Aorta (tissue), 5 donors: ENCODE data around the gene CYCS. TPM values are rescaled to one million over a fixed set of nuclear protein-coding genes. Genes with fewer than 3 reads are reported as not detected.

Experiments
- ATAC-seq: fragments of 200-7000 bp; cut with Tn5 transposase; one replicate; pipeline ENCODE4 v1.9.1; 2022; ENCODE audit warnings: moderate library complexity; ENCODE audit not compliant: low FRiP score
- DNase-seq, 2 donors: peaks; one replicate each; pipeline ENCODE4 v3.0.0-alpha.2; 2020
- H3K27ac ChIP-seq, 2 donors: one replicate each; pipeline ENCODE4 v1.5.1; 2013; ENCODE audit warnings: low read length in 2 of 2, mild to moderate bottlenecking in 2 of 2, moderate library complexity in 2 of 2, control low read depth in 1 of 2, inconsistent platforms in 1 of 2, low read depth in 1 of 2
- H3K27me3 ChIP-seq, 2 donors: one replicate each; pipeline ENCODE4 v1.6.1; 2013; ENCODE audit warnings: control low read depth in 1 of 2, low read length in 1 of 2, mild to moderate bottlenecking in 1 of 2, moderate library complexity in 1 of 2; ENCODE audit not compliant: insufficient read depth in 2 of 2, control insufficient read depth in 1 of 2
- H3K36me3 ChIP-seq, 2 donors: one replicate each; pipeline ENCODE4 v1.6.1; 2013; ENCODE audit warnings: control low read depth in 1 of 2, low read length in 1 of 2, mild to moderate bottlenecking in 1 of 2; ENCODE audit not compliant: insufficient read depth in 2 of 2, control insufficient read depth in 1 of 2
- H3K4me1 ChIP-seq, 2 donors: one replicate each; pipeline ENCODE4 v1.6.1; 2013; ENCODE audit warnings: low read length in 2 of 2, control low read depth in 1 of 2, mild to moderate bottlenecking in 1 of 2, moderate library complexity in 1 of 2; ENCODE audit not compliant: insufficient read depth in 2 of 2, control insufficient read depth in 1 of 2
- H3K4me3 ChIP-seq, 2 donors: one replicate each; pipeline ENCODE4 v1.5.1; 2013; ENCODE audit warnings: low read length in 2 of 2, control low read depth in 1 of 2, mild to moderate bottlenecking in 1 of 2
- H3K9me3 ChIP-seq: one replicate; pipeline ENCODE4 v1.6.1; 2013; ENCODE audit warnings: mild to moderate bottlenecking, low read length; ENCODE audit not compliant: control insufficient read depth
- WGBS, 2 donors: extraction: QIAGEN DNeasy Blood & Tissue Kit; methylation state at CpG; one replicate each; pipeline ENCODE4 v1.1.7; 2013; 5-methylcytosine and 5-hydroxymethylcytosine counted together
- intact Hi-C, 2 donors: fragments of 100-400 bp; cut with DNase I; formaldehyde crosslinking; loops; one replicate each; pipeline versions ENCODE4 v1.14.2 to v1.15.0; 2022
- polyA plus RNA-seq, 2 donors: library from polyadenylated mRNA; stranded (reverse); fragments of 200-250 nt; gene quantifications; one replicate each; pipeline ENCODE4 v1.2.3, GENCODE V29; 2013
- total RNA-seq, 2 donors: library from RNA; stranded (reverse); fragmentation: NEBNext Ultra II Directional; extraction: Animal tissue kit (Norgen Biotek cat#: 25700); gene quantifications; one replicate each; pipeline ENCODE4 v1.2.1, GENCODE V29; 2021
- donor health status: healthy with polysubstance abuse.
- donor health status: Bipolar disorder and iron deficiency.
- donor health status: DM: no; HTN: no; CAD: no.
- donor health status: DM: no; HTN: no; CAD: no.
- donor health status: DM: yes; HTN: yes; CAD: no.

The CYCS gene
- total and polyA plus RNA-seq, 4 donors, result 29.0 to 107 (median 50.0) TPM

GRCh38 chr7:25158966-25159365 lies 33.9 kb upstream of the CYCS start:
- H3K4me3 ChIP-seq, result no peak overlapping the region
- H3K27ac ChIP-seq, result no peak overlapping the region
- ATAC-seq, result no peak
- intact Hi-C loops, result no loop called here
- no peaks in the 10 kb centered on the region for H3K27me3 ChIP-seq
- no peaks in the 10 kb centered on the region for H3K9me3 ChIP-seq
- H3K4me1 ChIP-seq, result no peaks in the 10 kb centered on the region
- DNase-seq, result no peak
- WGBS, 2 donors, result 94 to 96% methylated on average over 4 of the region's 4 CpGs
- H3K36me3 ChIP-seq, result peaks cover 3 to 5% of the 10 kb centered on the region in 2 donors

- intact Hi-C loops, result no loop called here
- Histone ChIP-seq H3K36me3 (peaks cover 3 to 4% of the 10 kb centered on the region in 2 donors), H3K4me1 (no peaks in the 10 kb centered on the region), H3K27me3 (no peaks in the 10 kb centered on the region), H3K9me3 (no peaks in the 10 kb centered on the region), H3K4me3 (no peak overlapping the region), H3K27ac (no peak overlapping the region)
- DNase-seq, result no peak
- 84 to 91% methylated on average over 2 of the region's 2 CpGs for WGBS, 2 donors
- no peak for ATAC-seq
Observed at GRCh38 chr7:25151773-25152172, 26.7 kb upstream of the CYCS start.

GRCh38 chr7:25149836-25150235 lies 24.8 kb upstream of the CYCS start:
- Histone ChIP-seq H3K27me3 (no peaks in the 10 kb centered on the region), H3K4me1 (no peaks in the 10 kb centered on the region), H3K36me3 (peaks cover 3 to 4% of the 10 kb centered on the region in 2 donors), H3K27ac (no peak overlapping the region), H3K9me3 (no peaks in the 10 kb centered on the region), H3K4me3 (no peak overlapping the region)
- no peak for ATAC-seq
- WGBS, 2 donors, result 88 to 90% methylated on average over 1 of the region's 1 CpG
- DNase-seq, result no peak
- intact Hi-C loops, result no loop called here

GRCh38 chr7:25148772-25149575 lies 23.9 kb upstream of the CYCS start:
- H3K9me3 ChIP-seq, result no peaks in the 10 kb centered on the region
- H3K36me3 ChIP-seq, result peaks cover 0 to under 1% of the 10 kb centered on the region in 2 donors
- intact Hi-C loops, result no loop called here
- H3K4me1 ChIP-seq, result no peaks in the 10 kb centered on the region
- no peak for ATAC-seq
- no peak overlapping the region for H3K4me3 ChIP-seq
- H3K27ac ChIP-seq, result no peak overlapping the region
- WGBS, 2 donors, result 93 to 94% methylated on average over 5 of the region's 5 CpGs
- H3K27me3 ChIP-seq, result no peaks in the 10 kb centered on the region
- no peak for DNase-seq

GRCh38 chr7:25143763-25144162 lies 18.7 kb upstream of the CYCS start:
- ATAC-seq (no peak), DNase-seq (no peak)
- H3K27me3 ChIP-seq, result no peaks in the 10 kb centered on the region
- intact Hi-C loops, result no loop called here
- no peak overlapping the region for H3K4me3 ChIP-seq
- peaks cover 0 to 2% of the 10 kb centered on the region in 2 donors for H3K36me3 ChIP-seq
- H3K27ac ChIP-seq, result no peak overlapping the region
- WGBS, 2 donors, result 88 to 90% methylated on average over 2 of the region's 2 CpGs
- no peaks in the 10 kb centered on the region for H3K9me3 ChIP-seq
- H3K4me1 ChIP-seq, result no peaks in the 10 kb centered on the region

GRCh38 chr7:25139536-25139935 lies 14.5 kb upstream of the CYCS start:
- no peak overlapping the region for H3K4me3 ChIP-seq
- H3K27me3 ChIP-seq, result no peaks in the 10 kb centered on the region
- DNase-seq (no peak), ATAC-seq (no peak)
- H3K9me3 ChIP-seq, result no peaks in the 10 kb centered on the region
- peaks cover 0 to 2% of the 10 kb centered on the region in 2 donors for H3K36me3 ChIP-seq
- WGBS, 2 donors, result 78 to 80% methylated on average over 1 of the region's 1 CpG
- intact Hi-C loops, result no loop called here
- no peaks in the 10 kb centered on the region for H3K4me1 ChIP-seq
- H3K27ac ChIP-seq, result no peak overlapping the region

GRCh38 chr7:25134358-25135010 lies 9.4 kb upstream of the CYCS start:
- DNase-seq, result no peak
- no peaks in the 10 kb centered on the region for H3K9me3 ChIP-seq
- no peak for ATAC-seq
- H3K27me3 ChIP-seq, result no peaks in the 10 kb centered on the region
- H3K4me3 ChIP-seq, result no peak overlapping the region
- WGBS, 2 donors, result 13 to 20% methylated on average over 1 of the region's 1 CpG
- H3K27ac ChIP-seq, result no peak overlapping the region
- intact Hi-C loops, result no loop called here
- H3K4me1 ChIP-seq, result no peaks in the 10 kb centered on the region
- no peaks in the 10 kb centered on the region for H3K36me3 ChIP-seq

- Histone ChIP-seq H3K27ac (no peak overlapping the region), H3K4me3 (no peak overlapping the region), H3K36me3 (no peaks in the 10 kb centered on the region), H3K9me3 (no peaks in the 10 kb centered on the region), H3K4me1 (no peaks in the 10 kb centered on the region), H3K27me3 (no peaks in the 10 kb centered on the region)
- ATAC-seq (no peak), DNase-seq (no peak)
- intact Hi-C loops, result no loop called here
- WGBS, 2 donors, result 81 to 89% methylated on average over 1 of the region's 1 CpG
Observed at GRCh38 chr7:25132430-25132829, 7.4 kb upstream of the CYCS start.

GRCh38 chr7:25126751-25127150 lies 1.7 kb upstream of the CYCS start:
- DNase-seq (no peak), ATAC-seq (no peak)

More at GRCh38 chr7:25126751-25127150, 1.7 kb upstream of the CYCS start:
- Histone ChIP-seq H3K9me3 (no peaks in the 10 kb centered on the region), H3K27me3 (no peaks in the 10 kb centered on the region), H3K4me3 (no peak overlapping the region), H3K27ac (no peak overlapping the region), H3K36me3 (peaks cover 0 to under 1% of the 10 kb centered on the region in 2 donors), H3K4me1 (no peaks in the 10 kb centered on the region)
- WGBS, 2 donors, result 49 to 52% methylated on average over 2 of the region's 2 CpGs
- intact Hi-C loops, result loop anchor here in 1 of 2 donors (5.0 kb wide), 1 partner anchor 51 kb away; no protein-coding TSS in a partner anchor
